ENCODE measurements around the gene PIP4K2C. TPM values are rescaled to one million over a fixed set of nuclear protein-coding genes. Genes with fewer than 3 reads are reported as not detected.

Gene PIP4K2C
- polyA plus RNA-seq, 2 of the 4 experiments (the other 2 are of a cell fraction), result 35.3 to 62.9 TPM

GRCh38 chr12:57574795-57575194 lies 16.2 kb upstream of the PIP4K2C start:
- H3K4me2 ChIP-seq, result no peak overlapping the region
- peaks cover 8% of the 10 kb centered on the region for H3K4me1 ChIP-seq
- WGBS (ENCODE audit: missing lambda C conversion rate), result 79% methylated on average over 10 of the region's 10 CpGs
- DNase-seq (ENCODE audit: low read depth in 1 of 2, low spot score in 1 of 2), result no peak
- no peak for FAIRE-seq
- H3K9me3 ChIP-seq, result no peaks in the 10 kb centered on the region
- CTCF ChIA-PET, result interaction anchor here (0.7 to 9.3 kb wide), 11 partner anchors 9 to 162 kb away, joined by 3 to 104 read pairs (median 6); partner anchors contain the start of gene B4GALNT1
- TF ChIP-seq ZFP36 (IDR thresholded peaks at IDR 0.05; ENCODE audit: borderline replicate concordance, partially characterized antibody) (no peak), RAD21 (conservative IDR thresholded peaks at IDR 0.05 in 1 of 2, IDR thresholded peaks at IDR 0.05 in 1 of 2) (no peak)
- no peak overlapping the region for H3K27ac ChIP-seq
- POLR2A ChIA-PET, result no interaction called here
- H3K4me3 ChIP-seq, result no peak overlapping the region
- no peak for ATAC-seq

DNA sequence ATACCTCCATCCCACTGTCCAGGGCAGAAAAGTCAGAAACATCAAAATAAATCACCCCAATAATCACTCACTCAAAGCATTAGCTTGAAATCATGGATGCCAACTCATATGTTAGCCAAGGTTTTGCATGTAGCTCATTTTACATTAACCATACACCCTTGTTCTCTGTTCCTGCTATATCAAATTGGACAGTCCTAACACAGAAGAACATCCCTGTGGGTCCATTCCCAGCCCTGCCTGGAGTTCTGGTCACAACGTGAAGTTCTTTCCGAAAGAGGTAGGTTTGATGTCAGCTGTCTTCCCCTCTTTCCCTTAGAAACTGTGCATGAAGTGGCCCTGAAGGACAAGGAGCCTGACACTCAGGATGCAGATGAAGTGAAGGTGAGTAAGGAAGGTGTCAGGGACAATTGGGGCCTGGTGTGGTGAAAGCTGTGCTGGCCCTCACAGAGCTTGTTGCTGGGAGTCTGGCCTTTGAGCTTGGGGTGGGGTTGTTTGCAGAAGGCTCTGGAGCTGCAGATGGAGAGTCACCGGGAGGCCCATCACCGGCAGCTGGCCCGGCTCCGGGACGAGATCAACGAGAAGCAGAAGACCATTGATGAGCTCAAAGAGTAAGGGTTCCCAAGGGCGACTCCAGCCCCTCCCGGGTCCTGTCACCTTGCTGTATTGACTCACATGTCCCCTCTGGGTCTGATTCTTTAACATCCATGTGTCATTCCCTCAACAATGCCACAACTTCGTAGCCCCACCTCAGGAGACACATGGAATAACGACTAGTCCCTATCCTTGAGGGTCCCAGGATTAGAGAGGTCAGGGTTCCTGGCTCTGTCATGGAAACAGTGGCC lies 15.0 kb upstream of the PIP4K2C start:
- DNase-seq (ENCODE audit: low read depth in 1 of 2, low spot score in 1 of 2) (no peak), FAIRE-seq (no peak), ATAC-seq (no peak)
- TF ChIP-seq FOSL2 (IDR thresholded peaks at IDR 0.05), result no peak
- no peak for TF ChIP-seq FOSL2 (CRISPR knock-in tag; IDR thresholded peaks at IDR 0.05)
- TF ChIP-seq ESRRA (IDR thresholded peaks at IDR 0.05; ENCODE audit: borderline replicate concordance, low read length), result no peak
- TF ChIP-seq RCOR1 (IDR thresholded peaks at IDR 0.05; ENCODE audit: low read depth, low read length), result no peak
- TF ChIP-seq, protein P1, sequence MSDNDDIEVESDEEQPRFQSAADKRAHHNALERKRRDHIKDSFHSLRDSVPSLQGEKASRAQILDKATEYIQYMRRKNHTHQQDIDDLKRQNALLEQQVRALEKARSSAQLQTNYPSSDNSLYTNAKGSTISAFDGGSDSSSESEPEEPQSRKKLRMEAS (IDR thresholded peaks at IDR 0.05), result no peak
- TF ChIP-seq GATA3 (IDR thresholded peaks at IDR 0.05; ENCODE audit: borderline replicate concordance), result no peak
- no peak for TF ChIP-seq BHLHE40 (IDR thresholded peaks at IDR 0.05; ENCODE audit: low read depth, low read length)
- TF ChIP-seq, protein P2, sequence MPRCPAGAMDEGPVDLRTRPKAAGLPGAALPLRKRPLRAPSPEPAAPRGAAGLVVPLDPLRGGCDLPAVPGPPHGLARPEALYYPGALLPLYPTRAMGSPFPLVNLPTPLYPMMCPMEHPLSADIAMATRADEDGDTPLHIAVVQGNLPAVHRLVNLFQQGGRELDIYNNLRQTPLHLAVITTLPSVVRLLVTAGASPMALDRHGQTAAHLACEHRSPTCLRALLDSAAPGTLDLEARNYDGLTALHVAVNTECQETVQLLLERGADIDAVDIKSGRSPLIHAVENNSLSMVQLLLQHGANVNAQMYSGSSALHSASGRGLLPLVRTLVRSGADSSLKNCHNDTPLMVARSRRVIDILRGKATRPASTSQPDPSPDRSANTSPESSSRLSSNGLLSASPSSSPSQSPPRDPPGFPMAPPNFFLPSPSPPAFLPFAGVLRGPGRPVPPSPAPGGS (IDR thresholded peaks at IDR 0.05), result no peak
- TF ChIP-seq NPAS2 (CRISPR knock-in tag; IDR thresholded peaks at IDR 0.05; ENCODE audit: borderline replicate concordance), result no peak
- no peak for TF ChIP-seq PHF8 (IDR thresholded peaks at IDR 0.05; ENCODE audit: borderline replicate concordance, low read depth)
- TF ChIP-seq POLR2A (IDR thresholded peaks at IDR 0.05; ENCODE audit: low read length), result no peak
- TF ChIP-seq, protein P3, sequence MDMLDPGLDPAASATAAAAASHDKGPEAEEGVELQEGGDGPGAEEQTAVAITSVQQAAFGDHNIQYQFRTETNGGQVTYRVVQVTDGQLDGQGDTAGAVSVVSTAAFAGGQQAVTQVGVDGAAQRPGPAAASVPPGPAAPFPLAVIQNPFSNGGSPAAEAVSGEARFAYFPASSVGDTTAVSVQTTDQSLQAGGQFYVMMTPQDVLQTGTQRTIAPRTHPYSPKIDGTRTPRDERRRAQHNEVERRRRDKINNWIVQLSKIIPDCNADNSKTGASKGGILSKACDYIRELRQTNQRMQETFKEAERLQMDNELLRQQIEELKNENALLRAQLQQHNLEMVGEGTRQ (IDR thresholded peaks at IDR 0.05), result no peak
- TF ChIP-seq EHF (CRISPR knock-in tag; IDR thresholded peaks at IDR 0.05), result no peak
- no peak overlapping the region for H3K27ac ChIP-seq
- ChIA-PET POLR2A (interaction anchor here (1.0 kb wide), 1 partner anchor 55 kb away, joined by 4 read pairs; the partner anchor contains the start of gene DDIT3), CTCF (interaction anchor here (0.5 to 9.3 kb wide), 13 partner anchors 8 to 161 kb away, joined by 3 to 104 read pairs (median 5); partner anchors contain the start of gene B4GALNT1)
- no peak overlapping the region for H3K4me2 ChIP-seq
- WGBS (ENCODE audit: missing lambda C conversion rate), result 61% methylated on average over 12 of the region's 12 CpGs
- no peak overlapping the region for H3K4me3 ChIP-seq
- no peaks in the 10 kb centered on the region for H3K9me3 ChIP-seq
- peaks cover 13% of the 10 kb centered on the region for H3K4me1 ChIP-seq

GRCh38 chr12:57576613-57577160 lies 14.3 kb upstream of the PIP4K2C start:
- FAIRE-seq (no peak), ATAC-seq (no peak; a peak in 1 of 6 replicates), DNase-seq (ENCODE audit: low read depth in 1 of 2, low spot score in 1 of 2) (no peak)
- H3K27ac ChIP-seq, result no peak overlapping the region
- 63% methylated on average over 9 of the region's 9 CpGs for WGBS (ENCODE audit: missing lambda C conversion rate)
- no peak overlapping the region for H3K4me2 ChIP-seq
- ChIA-PET POLR2A (no interaction called here), CTCF (interaction anchor here (0.5 to 10.0 kb wide), 8 partner anchors 7 to 149 kb away, joined by 3 to 336 read pairs (median 8); partner anchors contain the start of genes ARHGEF25, B4GALNT1 and DTX3)
- no peaks in the 10 kb centered on the region for H3K9me3 ChIP-seq
- H3K4me3 ChIP-seq, result no peak overlapping the region
- peaks cover 13% of the 10 kb centered on the region for H3K4me1 ChIP-seq
- no peak for TF ChIP-seq MAZ (IDR thresholded peaks at IDR 0.05; ENCODE audit: borderline replicate concordance, low read depth, low read length)
- TF ChIP-seq BHLHE40 (IDR thresholded peaks at IDR 0.05; ENCODE audit: low read depth, low read length), result no peak
- TF ChIP-seq CBX8 (IDR thresholded peaks at IDR 0.05), result no peak
- no peak for TF ChIP-seq EHF (CRISPR knock-in tag; IDR thresholded peaks at IDR 0.05)
- no peak for TF ChIP-seq EHMT2 (IDR thresholded peaks at IDR 0.05; ENCODE audit: low read depth)
- no peak for TF ChIP-seq ZNF302 (CRISPR knock-in tag; IDR thresholded peaks at IDR 0.05)
- no peak for TF ChIP-seq MYC (IDR thresholded peaks at IDR 0.05; ENCODE audit: borderline replicate concordance, low read length)
- no peak for TF ChIP-seq ZC3H11A (IDR thresholded peaks at IDR 0.05)
- no peak for TF ChIP-seq POLR2A (IDR thresholded peaks at IDR 0.05; ENCODE audit: low read length)
- TF ChIP-seq, protein P4, sequence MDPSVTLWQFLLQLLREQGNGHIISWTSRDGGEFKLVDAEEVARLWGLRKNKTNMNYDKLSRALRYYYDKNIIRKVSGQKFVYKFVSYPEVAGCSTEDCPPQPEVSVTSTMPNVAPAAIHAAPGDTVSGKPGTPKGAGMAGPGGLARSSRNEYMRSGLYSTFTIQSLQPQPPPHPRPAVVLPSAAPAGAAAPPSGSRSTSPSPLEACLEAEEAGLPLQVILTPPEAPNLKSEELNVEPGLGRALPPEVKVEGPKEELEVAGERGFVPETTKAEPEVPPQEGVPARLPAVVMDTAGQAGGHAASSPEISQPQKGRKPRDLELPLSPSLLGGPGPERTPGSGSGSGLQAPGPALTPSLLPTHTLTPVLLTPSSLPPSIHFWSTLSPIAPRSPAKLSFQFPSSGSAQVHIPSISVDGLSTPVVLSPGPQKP (IDR thresholded peaks at IDR 0.05; ENCODE audit: low read depth, low read length), result no peak
- no peak for TF ChIP-seq CHD4 (IDR thresholded peaks at IDR 0.05; ENCODE audit: borderline replicate concordance)
- no peak for TF ChIP-seq RFX5 (IDR thresholded peaks at IDR 0.05)
- no peak for TF ChIP-seq FOSB (CRISPR knock-in tag; IDR thresholded peaks at IDR 0.05)
- no peak for TF ChIP-seq JUN (IDR thresholded peaks at IDR 0.05)

Data from A549 (cell line).